ENCODE results near the gene STRIP1. TPM values are rescaled to one million over a fixed set of nuclear protein-coding genes. Genes with fewer than 3 reads are reported as not detected.
"Not testable (repeated sequence)": the region's sequence is repeated elsewhere in the genome, so short reads cannot be mapped to it uniquely, and the experiment has no call there.

The STRIP1 gene
- total and polyA plus RNA-seq, 2 donors = 26.5 to 46.0 TPM

GRCh38 chr1:110024613-110025012 is 9.8 kb upstream of the STRIP1 start:
- H3K4me1 ChIP-seq (ENCODE audit: insufficient read depth) = no peaks in the 10 kb centered on the region
- DNase-seq (ENCODE audit: extremely low spot score) = no peak
- no peak overlapping the region for H3K27ac ChIP-seq (ENCODE audit: low read depth)
- peaks cover 5% of the 10 kb centered on the region for H3K36me3 ChIP-seq (ENCODE audit: insufficient read depth)
- H3K4me3 ChIP-seq (ENCODE audit: low read depth, low read length) = no peak overlapping the region
- WGBS = 85% methylated on average over 4 of the region's 4 CpGs

DNA sequence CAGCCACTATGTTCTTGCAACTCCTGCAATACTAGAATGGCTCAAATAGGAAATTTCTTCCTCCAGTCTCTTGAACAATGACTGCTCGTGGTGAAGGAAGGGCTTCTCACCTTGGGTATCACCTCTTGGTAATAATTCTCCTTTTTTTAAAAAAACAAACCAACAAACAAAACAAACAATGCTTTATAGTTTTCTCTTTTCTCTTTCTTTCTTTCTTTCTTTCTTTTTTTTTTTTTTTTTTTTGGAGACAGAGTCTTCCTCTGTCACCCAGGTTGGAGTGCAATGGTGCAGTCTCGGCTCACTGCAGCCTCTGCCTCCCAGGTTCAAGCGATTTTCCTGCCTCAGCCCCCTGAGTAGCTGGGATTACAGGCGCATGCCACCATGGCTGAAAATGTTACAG is 3.7 kb upstream of the STRIP1 start:
- H3K27ac ChIP-seq (ENCODE audit: low read depth); DNase-seq (ENCODE audit: extremely low spot score); H3K36me3 ChIP-seq (ENCODE audit: insufficient read depth); H3K4me1 ChIP-seq (ENCODE audit: insufficient read depth); H3K4me3 ChIP-seq (ENCODE audit: low read depth, low read length): not testable (repeated sequence)
- 74% methylated on average over 4 of the region's 4 CpGs for WGBS

DNA sequence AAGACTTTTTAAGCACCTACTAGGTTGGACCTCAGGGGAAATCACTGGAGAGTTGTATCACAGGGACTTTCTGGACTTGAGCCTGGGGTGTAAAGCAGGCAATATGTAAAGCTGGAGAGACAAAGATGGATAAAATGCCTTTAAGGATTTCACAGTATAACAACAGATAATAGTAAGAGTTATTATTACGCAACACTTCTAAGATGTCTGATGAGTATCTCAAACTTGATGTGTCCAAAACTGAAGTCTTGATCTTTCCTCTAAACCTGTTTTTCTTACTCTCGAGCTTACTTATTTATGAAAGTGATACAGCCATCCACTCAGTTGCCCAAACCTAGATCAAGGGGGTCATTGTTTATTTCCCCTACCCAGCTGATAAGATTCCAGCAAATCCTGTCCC is 2.1 kb upstream of the STRIP1 start:
- 91% methylated on average over 2 of the region's 2 CpGs for WGBS
- DNase-seq (ENCODE audit: extremely low spot score) = no peak
- Histone ChIP-seq H3K27ac (ENCODE audit: low read depth) (no peak overlapping the region), H3K36me3 (ENCODE audit: insufficient read depth) (no peaks in the 10 kb centered on the region), H3K4me3 (ENCODE audit: low read depth, low read length) (no peak overlapping the region), H3K4me1 (ENCODE audit: insufficient read depth) (peaks cover 1% of the 10 kb centered on the region)

DNA sequence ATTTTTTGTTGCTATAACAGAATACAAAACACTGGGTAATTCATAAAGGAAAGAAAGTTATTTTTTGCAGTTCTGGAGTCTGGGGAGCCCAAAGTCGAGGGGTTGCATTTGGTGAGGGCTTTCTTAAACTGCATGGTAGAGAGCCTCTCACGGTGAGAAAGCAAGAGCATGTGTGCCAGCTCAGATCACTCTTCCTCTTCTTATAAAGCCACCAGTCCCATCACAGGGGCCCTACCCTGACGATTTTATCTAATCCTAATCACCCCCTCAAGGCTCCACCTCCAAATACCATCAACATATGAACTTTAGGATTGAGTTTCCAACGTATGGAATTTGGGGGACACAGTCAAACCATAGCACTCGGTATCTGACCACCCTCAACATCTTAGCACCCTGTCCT is 1.0 kb upstream of the STRIP1 start:
- H3K4me3 ChIP-seq (ENCODE audit: low read depth, low read length) = no peak overlapping the region
- WGBS = 88% methylated on average over 5 of the region's 5 CpGs
- peaks cover 1% of the 10 kb centered on the region for H3K4me1 ChIP-seq (ENCODE audit: insufficient read depth)
- H3K36me3 ChIP-seq (ENCODE audit: insufficient read depth) = no peaks in the 10 kb centered on the region
- no peak for DNase-seq (ENCODE audit: extremely low spot score)
- H3K27ac ChIP-seq (ENCODE audit: low read depth) = no peak overlapping the region

GRCh38 chr1:110034040-110034450 is 379 bp upstream of the STRIP1 start:
- peaks cover 1% of the 10 kb centered on the region for H3K4me1 ChIP-seq (ENCODE audit: insufficient read depth)
- no peak overlapping the region for H3K27ac ChIP-seq (ENCODE audit: low read depth)
- WGBS = 56% methylated on average over 4 of the region's 4 CpGs
- peak overlapping the region; percentile 38 for H3K4me3 ChIP-seq (ENCODE audit: low read depth, low read length)
- H3K36me3 ChIP-seq (ENCODE audit: insufficient read depth) = no peaks in the 10 kb centered on the region
- no peak for DNase-seq (ENCODE audit: extremely low spot score)

DNA sequence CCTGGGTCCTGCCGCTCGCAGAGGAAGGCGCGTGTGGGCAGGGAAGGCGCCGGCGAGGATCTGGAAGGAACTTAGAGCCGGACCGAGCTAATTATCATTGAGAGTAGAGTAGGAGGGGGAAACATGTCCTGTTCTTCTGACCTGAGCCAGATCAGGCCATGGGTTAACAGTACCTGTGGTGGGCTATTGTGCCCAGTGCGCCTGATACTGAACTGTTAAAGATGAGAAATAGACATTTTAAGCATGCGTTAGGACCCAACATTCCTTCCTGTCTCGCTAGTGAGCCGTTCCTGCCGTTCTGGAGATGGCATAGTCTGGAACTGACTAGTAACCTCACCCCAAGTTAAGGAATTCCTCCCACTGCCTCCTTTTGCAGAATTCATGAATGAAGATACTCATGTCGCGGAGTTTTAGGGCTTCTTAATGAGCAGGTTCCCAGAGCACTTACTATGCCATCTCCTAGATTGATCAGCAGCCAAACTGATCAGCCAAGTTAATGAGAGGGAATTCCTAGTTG is 870 bp downstream of the STRIP1 start:
- no peaks in the 10 kb centered on the region for H3K36me3 ChIP-seq (ENCODE audit: insufficient read depth)
- peaks cover 1% of the 10 kb centered on the region for H3K4me1 ChIP-seq (ENCODE audit: insufficient read depth)
- H3K4me3 ChIP-seq (ENCODE audit: low read depth, low read length) = peak overlapping the region; percentile 77
- DNase-seq (ENCODE audit: extremely low spot score) = no peak
- H3K27ac ChIP-seq (ENCODE audit: low read depth) = no peak overlapping the region
- WGBS = 6% methylated on average over 16 of the region's 16 CpGs

GRCh38 chr1:110038271-110038670 is 3.8 kb downstream of the STRIP1 start:
- no peak for DNase-seq (ENCODE audit: extremely low spot score)
- Histone ChIP-seq H3K36me3 (ENCODE audit: insufficient read depth) (no peaks in the 10 kb centered on the region), H3K4me3 (ENCODE audit: low read depth, low read length) (no peak overlapping the region), H3K27ac (ENCODE audit: low read depth) (no peak overlapping the region), H3K4me1 (ENCODE audit: insufficient read depth) (peaks cover 1% of the 10 kb centered on the region)
- WGBS = 91% methylated on average over 5 of the region's 5 CpGs

- no peak overlapping the region for H3K4me3 ChIP-seq (ENCODE audit: low read depth, low read length)
- WGBS = 83% methylated on average over 4 of the region's 4 CpGs
- no peak for DNase-seq (ENCODE audit: extremely low spot score)
- H3K4me1 ChIP-seq (ENCODE audit: insufficient read depth) = peaks cover 1% of the 10 kb centered on the region
- H3K36me3 ChIP-seq (ENCODE audit: insufficient read depth) = no peaks in the 10 kb centered on the region
- H3K27ac ChIP-seq (ENCODE audit: low read depth) = no peak overlapping the region
These were observed 5.2 kb downstream of the STRIP1 start for GRCh38 chr1:110039641-110040040.

DNA sequence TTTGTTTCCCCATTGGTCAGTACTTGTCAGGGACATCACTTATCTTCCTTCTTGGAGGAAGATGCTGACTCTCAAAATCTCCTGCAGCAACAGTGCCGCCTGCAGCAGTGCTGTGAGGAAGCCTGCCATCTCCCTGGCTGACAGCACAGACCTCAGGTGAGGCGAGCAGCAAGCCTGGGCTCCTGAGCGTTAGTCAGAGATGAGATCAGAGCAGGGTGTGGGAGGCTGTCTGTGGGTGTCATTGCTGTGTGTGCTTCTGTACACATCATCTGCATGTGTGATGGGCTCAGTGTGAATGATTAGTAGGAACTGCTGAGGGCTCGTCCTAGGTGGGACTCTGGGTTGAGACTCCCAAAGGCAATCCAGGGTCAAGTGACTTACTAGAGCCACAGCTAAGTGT is 6.1 kb downstream of the STRIP1 start:
- WGBS = 93% methylated on average over 4 of the region's 4 CpGs
- no peak overlapping the region for H3K27ac ChIP-seq (ENCODE audit: low read depth)
- H3K4me1 ChIP-seq (ENCODE audit: insufficient read depth) = no peaks in the 10 kb centered on the region
- H3K4me3 ChIP-seq (ENCODE audit: low read depth, low read length) = no peak overlapping the region
- peaks cover 4% of the 10 kb centered on the region for H3K36me3 ChIP-seq (ENCODE audit: insufficient read depth)
- DNase-seq (ENCODE audit: extremely low spot score) = no peak

GRCh38 chr1:110043016-110043415 is 8.6 kb downstream of the STRIP1 start:
- 95% methylated on average over 10 of the region's 10 CpGs for WGBS
- H3K36me3 ChIP-seq (ENCODE audit: insufficient read depth) = peaks cover 10% of the 10 kb centered on the region
- no peak overlapping the region for H3K4me3 ChIP-seq (ENCODE audit: low read depth, low read length)
- no peak for DNase-seq (ENCODE audit: extremely low spot score)
- no peaks in the 10 kb centered on the region for H3K4me1 ChIP-seq (ENCODE audit: insufficient read depth)
- no peak overlapping the region for H3K27ac ChIP-seq (ENCODE audit: low read depth)

- Histone ChIP-seq H3K4me1 (ENCODE audit: insufficient read depth) (no peaks in the 10 kb centered on the region), H3K4me3 (ENCODE audit: low read depth, low read length) (no peak overlapping the region), H3K36me3 (ENCODE audit: insufficient read depth) (peaks cover 15% of the 10 kb centered on the region), H3K27ac (ENCODE audit: low read depth) (no peak overlapping the region)
- DNase-seq (ENCODE audit: extremely low spot score) = no peak
- 76% methylated on average over 3 of the region's 3 CpGs for WGBS
These were observed 13.0 kb downstream of the STRIP1 start for GRCh38 chr1:110047463-110047862.

DNA sequence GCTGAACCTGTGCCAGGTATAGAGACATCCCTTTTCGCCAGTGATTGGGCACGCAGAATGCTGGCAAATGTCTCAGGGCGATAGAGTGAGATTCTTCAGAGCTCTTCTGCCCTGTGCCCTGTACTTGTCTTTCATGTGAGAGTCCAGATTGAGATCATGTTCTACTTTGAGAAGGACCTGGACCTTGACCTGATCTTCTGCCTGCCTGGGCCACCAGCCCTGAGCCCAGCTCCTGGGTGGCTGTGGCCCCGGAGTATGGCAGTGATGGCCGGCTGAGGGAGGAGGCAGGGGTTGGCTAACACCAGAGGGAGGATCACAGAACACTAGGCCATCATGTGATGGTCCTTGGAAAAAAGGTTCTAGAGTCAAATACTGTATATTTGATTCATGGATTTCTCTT is 13.8 kb downstream of the STRIP1 start:
- H3K36me3 ChIP-seq (ENCODE audit: insufficient read depth) = peaks cover 17% of the 10 kb centered on the region
- no peak overlapping the region for H3K27ac ChIP-seq (ENCODE audit: low read depth)
- 90% methylated on average over 5 of the region's 5 CpGs for WGBS
- H3K4me1 ChIP-seq (ENCODE audit: insufficient read depth) = no peaks in the 10 kb centered on the region
- no peak overlapping the region for H3K4me3 ChIP-seq (ENCODE audit: low read depth, low read length)
- no peak for DNase-seq (ENCODE audit: extremely low spot score)

- 89% methylated on average over 9 of the region's 9 CpGs for WGBS
- DNase-seq (ENCODE audit: extremely low spot score) = no peak
- no peak overlapping the region for H3K27ac ChIP-seq (ENCODE audit: low read depth)
- no peaks in the 10 kb centered on the region for H3K4me1 ChIP-seq (ENCODE audit: insufficient read depth)
- peaks cover 17% of the 10 kb centered on the region for H3K36me3 ChIP-seq (ENCODE audit: insufficient read depth)
- H3K4me3 ChIP-seq (ENCODE audit: low read depth, low read length) = no peak overlapping the region
These were observed 14.6 kb downstream of the STRIP1 start for GRCh38 chr1:110048923-110049601.

GRCh38 chr1:110049801-110050601 is 15.6 kb downstream of the STRIP1 start:
- no peaks in the 10 kb centered on the region for H3K4me1 ChIP-seq (ENCODE audit: insufficient read depth)
- 79% methylated on average over 11 of the region's 11 CpGs for WGBS
- no peak overlapping the region for H3K4me3 ChIP-seq (ENCODE audit: low read depth, low read length)
- no peak for DNase-seq (ENCODE audit: extremely low spot score)
- no peak overlapping the region for H3K27ac ChIP-seq (ENCODE audit: low read depth)
- peaks cover 13% of the 10 kb centered on the region for H3K36me3 ChIP-seq (ENCODE audit: insufficient read depth)

Measured in urinary bladder (tissue), 4 donors.